GM12878 (cell line): Measurements from ENCODE around the gene PROZ. TPM values are rescaled to one million over a fixed set of nuclear protein-coding genes. Genes with fewer than 3 reads are reported as not detected.

Experiments
- ATAC-seq: fragments of 200-7000 bp; cut with Tn5 transposase; 3 replicates; pipeline ENCODE4 v1.9.1; 2020; ENCODE audit warnings: mild to moderate bottlenecking, moderate library complexity
- BruUV-seq: library from RNA; stranded (reverse); fragments of 400-500 nt; replicated peaks from 2 replicates; lab custom pipeline; 2021; lab: Mats Ljungman, UMichigan
- CTCF ChIA-PET: fragments of 300-600 bp; sonication (Branson Sonifier 250); formaldehyde crosslinking; extraction: SDS; loops from one replicate; lab custom pipeline; 2021; ENCODE audit warnings: inconsistent platforms; lab: Yijun Ruan, JAX
- POLR2A ChIA-PET: fragments of 350-600 bp; formaldehyde crosslinking; extraction: SDS; loops from one replicate; lab custom pipeline; 2021; ENCODE audit warnings: inconsistent platforms; lab: Charles Lee
- RAD21 ChIA-PET: fragments of 300-600 bp; sonication (Branson Sonifier 250); formaldehyde crosslinking; loops from one replicate; lab custom pipeline; 2023; ENCODE audit warnings: antibody characterized with exemption; ENCODE audit not compliant: unreplicated experiment; lab: Charles Lee
- SMC1A ChIA-PET: fragments of 300-600 bp; sonication (Branson Sonifier 250); formaldehyde crosslinking; loops from one replicate; lab custom pipeline; 2023; ENCODE audit not compliant: unreplicated experiment, uncharacterized antibody; lab: Charles Lee
- DNase-seq: peaks from one replicate; pipeline ENCODE4 v3.0.0-alpha.2; 2011; ENCODE audit warnings: low read depth, low spot score
- FAIRE-seq: peaks from 3 replicates; lab custom pipeline; 2011; peaks lifted over from hg19 to GRCh38; lab: Jason Lieb, UNC
- H2AFZ ChIP-seq: 2 replicates; pipeline ENCODE4 v1.6.0; 2011; ENCODE audit warnings: low read depth, low read length, control low read depth; ENCODE audit not compliant: control insufficient read depth
- H3K27ac ChIP-seq: 2 replicates; pipeline ENCODE4 v1.5.1; 2011; ENCODE audit warnings: control low read depth; ENCODE audit not compliant: control insufficient read depth, insufficient read depth
- H3K27me3 ChIP-seq, 2 experiments: replicated peaks in 1 of 2; 2 replicates each; pipeline versions ENCODE4 v1.6.0 to v1.6.1; 2011; ENCODE audit warnings: low read length in 1 of 2; ENCODE audit not compliant: control insufficient read depth in 2 of 2, insufficient read depth in 2 of 2
- H3K36me3 ChIP-seq, 2 experiments: 2 replicates each; pipeline ENCODE4 v1.5.1; 2011; ENCODE audit warnings: low read length in 1 of 2; ENCODE audit not compliant: control insufficient read depth in 2 of 2, insufficient read depth in 2 of 2
- H3K4me1 ChIP-seq: 2 replicates; pipeline ENCODE4 v1.6.1; 2011; ENCODE audit warnings: mild to moderate bottlenecking, low read length, moderate library complexity, mixed read lengths; ENCODE audit not compliant: control insufficient read depth, insufficient read depth
- H3K4me2 ChIP-seq: 2 replicates; pipeline ENCODE4 v1.6.0; 2011; ENCODE audit warnings: control low read depth; ENCODE audit not compliant: control insufficient read depth, insufficient read depth
- H3K4me3 ChIP-seq: fragments of 200-600 bp; sonication (generic); 2 replicates; pipeline ENCODE4 v1.5.1; 2016
- H3K79me2 ChIP-seq: 2 replicates; pipeline ENCODE4 v1.6.0; 2011; ENCODE audit warnings: low read length; ENCODE audit not compliant: control insufficient read depth, insufficient read depth
- H3K9ac ChIP-seq: 2 replicates; pipeline ENCODE4 v1.8.0; 2011; ENCODE audit warnings: low read length, control low read depth, mixed read lengths; ENCODE audit not compliant: control insufficient read depth, insufficient read depth
- H3K9me3 ChIP-seq: replicated peaks from 3 replicates; pipeline ENCODE4 v1.5.1; 2011; ENCODE audit warnings: mild to moderate bottlenecking, low read length; ENCODE audit not compliant: control insufficient read depth, insufficient read depth
- H4K20me1 ChIP-seq: 2 replicates; pipeline ENCODE4 v1.6.0; 2011; ENCODE audit not compliant: control insufficient read depth, insufficient read depth
- FOXK2 ChIP-seq: fragments of 450-650 bp; IDR thresholded peaks from 2 replicates; pipeline ENCODE4 v1.6.1; 2017; ENCODE audit warnings: mild to moderate bottlenecking, moderate library complexity
- MEF2B ChIP-seq: fragments of 450-650 bp; IDR thresholded peaks from 2 replicates; pipeline ENCODE4 v1.6.1; 2018; ENCODE audit warnings: mild to moderate bottlenecking, moderate library complexity; ENCODE audit not compliant: partially characterized antibody, poor library complexity, severe bottlenecking
- NFIC ChIP-seq: IDR thresholded peaks from 2 replicates; pipeline ENCODE4 v1.6.1; 2012; ENCODE audit warnings: low read depth, mild to moderate bottlenecking, inconsistent platforms, low read length, moderate library complexity
- RAD21 ChIP-seq: IDR thresholded peaks from 2 replicates; pipeline ENCODE4 v1.6.1; 2011; ENCODE audit warnings: mild to moderate bottlenecking, low read depth, low read length, moderate library complexity; ENCODE audit not compliant: insufficient read depth
- RB1 ChIP-seq: fragments of 450-650 bp; formaldehyde crosslinking; IDR thresholded peaks from 2 replicates; pipeline ENCODE4 v1.6.1; 2017; ENCODE audit warnings: mild to moderate bottlenecking, borderline replicate concordance
- SUPT20H ChIP-seq: IDR thresholded peaks from 2 replicates; pipeline ENCODE4 v1.6.1; 2011; ENCODE audit warnings: low read depth, mild to moderate bottlenecking, low read length, moderate library complexity, borderline replicate concordance; ENCODE audit not compliant: control insufficient read depth
- ZSCAN29 ChIP-seq: fragments of 450-650 bp; IDR thresholded peaks from 2 replicates; pipeline ENCODE4 v1.6.1; 2017; ENCODE audit warnings: mild to moderate bottlenecking, moderate library complexity
- WGBS: methylation state at CpG from one replicate; pipeline ENCODE4 v1.1.6; 2016; ENCODE audit warnings: low lambda C conversion rate; ENCODE audit not compliant: insufficient replicate concordance, insufficient coverage; ENCODE audit errors: missing lambda C conversion rate; 5-methylcytosine and 5-hydroxymethylcytosine counted together
- in situ Hi-C: fragments of 300-500 bp; cut with MboI; formaldehyde crosslinking; loops from 9 replicates; pipeline ENCODE4 v1.14.3; 2018; ENCODE audit warnings: mixed read lengths
- intact Hi-C: fragments of 100-400 bp; cut with micrococcal nuclease; formaldehyde crosslinking; loops from one replicate; pipeline ENCODE4 v1.14.2; 2022; ENCODE audit not compliant: unreplicated experiment
- polyA plus RNA-seq, 11 experiments: library from polyadenylated mRNA; depleted of rRNA in 4 of 11; unstranded in 6 of 11; stranded (reverse) in 5 of 11; fragments of >200 nt; fragmentation: Nextera tagmentation in 4 of 11; fragmentation: Illumina TruSeq in 1 of 11; extraction: Ambion mirVana in 4 of 11; extraction: Trizol in 1 of 11; gene quantifications; 1 replicate in 1 of 11; 2 replicates in 10 of 11; pipeline versions ENCODE4 v1.2.1 to v1.2.3, GENCODE V29; 2011 to 2016; ENCODE audit warnings: inconsistent platforms in 2 of 11, missing spikeins in 2 of 11, low read depth in 1 of 11
- total RNA-seq, 4 experiments: library from RNA; depleted of rRNA in 3 of 4; stranded (reverse); fragments of >200 nt in 3 of 4; fragmentation: Illumina TruSeq in 1 of 4; extraction: Trizol in 1 of 4; gene quantifications; 2 replicates each; pipeline versions ENCODE4 v1.2.1 to v1.2.3, GENCODE V29; 2013 to 2021
- TF ChIP-seq, protein P1 (sequence below): IDR thresholded peaks from 2 replicates; pipeline ENCODE4 v1.6.1; 2012; ENCODE audit warnings: low read depth, low read length, improper control_type of control experiment
- TF ChIP-seq, protein P2 (sequence below): fragments of 150-350 bp; IDR thresholded peaks from 2 replicates; pipeline ENCODE4 v1.6.1; 2014; ENCODE audit warnings: mild to moderate bottlenecking, low read depth, low read length
- TF ChIP-seq, protein P3 (sequence below), 3 experiments: IDR thresholded peaks in 2 of 3; conservative IDR thresholded peaks in 1 of 3; 2 replicates each; pipeline ENCODE4 v1.5.1; 2011; ENCODE audit warnings: low read depth in 3 of 3, low read length in 3 of 3, mild to moderate bottlenecking in 3 of 3, control low read depth in 2 of 3, moderate library complexity in 2 of 3, inconsistent platforms in 1 of 3, mixed read lengths in 1 of 3; ENCODE audit not compliant: control insufficient read depth in 2 of 3, insufficient read depth in 1 of 3; ENCODE audit errors: extremely low read depth in 1 of 3
- TF ChIP-seq, protein P4 (sequence below): IDR thresholded peaks from 2 replicates; pipeline ENCODE4 v1.6.1; 2011; ENCODE audit warnings: borderline replicate concordance, low read depth, mild to moderate bottlenecking, moderate library complexity, low read length; ENCODE audit not compliant: insufficient read depth, poor library complexity, severe bottlenecking

Gene PROZ
- total and polyA plus RNA-seq, 10 of the 15 experiments (the other 5 are each of a cell fraction or from before 2014, with no cell fraction given), result 0.07 to 0.24 (median 0.21) TPM; not detected in 7

DNA sequence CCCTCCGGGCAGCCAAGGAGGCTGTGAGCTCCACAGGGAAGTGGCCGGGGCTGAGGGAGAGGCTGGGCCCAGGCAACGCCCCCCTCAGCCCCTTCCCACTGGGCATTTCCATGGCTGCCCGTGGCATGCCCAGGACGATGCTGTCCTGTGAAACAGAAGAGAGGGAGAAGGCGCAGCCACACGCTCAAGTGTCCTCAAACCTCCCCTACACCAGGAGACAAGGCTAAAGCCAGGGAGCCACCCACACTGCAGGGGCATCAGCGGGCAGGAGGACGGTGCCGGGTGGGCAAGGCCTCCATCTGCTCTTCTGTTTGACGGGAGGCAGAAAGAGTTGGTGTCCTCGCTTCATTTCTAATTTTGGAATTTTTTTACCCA lies 14.2 kb upstream of the PROZ start:
- H3K79me2 ChIP-seq, result no peaks in the 10 kb centered on the region
- no peaks in the 10 kb centered on the region for H3K36me3 ChIP-seq
- no peak overlapping the region for H3K27ac ChIP-seq
- no peak for TF ChIP-seq NFIC
- no peak overlapping the region for H3K4me2 ChIP-seq
- BruUV-seq, result no TSS peak
- in situ Hi-C loops, result no loop called here
- DNase-seq (no peak), FAIRE-seq (no peak), ATAC-seq (no peak)
- H3K27me3 ChIP-seq, result no peaks in the 10 kb centered on the region; a peak in 1 of 4 replicates
- no peak overlapping the region for H2AFZ ChIP-seq
- H3K9ac ChIP-seq, result no peak overlapping the region
- H3K4me3 ChIP-seq, result no peak overlapping the region
- no peaks in the 10 kb centered on the region for H3K4me1 ChIP-seq
- CTCF ChIA-PET, result no interaction called here
- intact Hi-C loops, result no loop called here
- POLR2A ChIA-PET, result no interaction called here
- SMC1A ChIA-PET, result no interaction called here
- 69% methylated on average over 10 of the region's 12 CpGs for WGBS
- H4K20me1 ChIP-seq, result no peaks in the 10 kb centered on the region
- RAD21 ChIA-PET, result no interaction called here
- H3K9me3 ChIP-seq, result no peaks in the 10 kb centered on the region; the same call in 2 of the 3 replicates

DNA sequence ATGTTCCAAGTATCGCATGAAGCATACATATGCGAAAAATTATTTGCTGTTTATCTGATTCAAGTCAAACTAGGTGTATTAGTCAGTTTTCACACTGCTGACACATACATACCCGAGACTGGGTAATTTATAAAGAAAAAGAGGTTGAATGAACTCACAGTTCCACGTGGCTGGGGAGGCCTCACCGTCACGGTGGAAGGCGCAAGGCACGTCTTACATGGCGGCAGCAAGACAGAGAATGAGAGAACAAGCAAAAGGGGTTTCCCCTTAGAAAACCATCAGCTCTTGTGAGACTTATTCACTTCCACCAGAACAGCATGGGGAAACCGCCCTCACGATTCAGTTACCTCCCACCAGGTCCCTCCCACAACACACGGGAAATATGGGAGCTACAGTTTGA lies 13.0 kb upstream of the PROZ start:
- ChIA-PET POLR2A (interaction anchor here (0.6 kb wide), 1 partner anchor 47 kb away, joined by 3 read pairs; no protein-coding TSS in a partner anchor), CTCF (no interaction called here), SMC1A (no interaction called here), RAD21 (no interaction called here)
- no TSS peak for BruUV-seq
- H3K9me3 ChIP-seq, result no peaks in the 10 kb centered on the region; the same call in 2 of the 3 replicates
- no peaks in the 10 kb centered on the region for H3K36me3 ChIP-seq
- WGBS, result 7% methylated on average over 12 of the region's 12 CpGs
- H3K79me2 ChIP-seq, result no peaks in the 10 kb centered on the region
- ATAC-seq, result no peak
- no peak overlapping the region for H3K4me2 ChIP-seq
- no peak overlapping the region for H3K4me3 ChIP-seq
- no peak overlapping the region for H3K27ac ChIP-seq
- H3K27me3 ChIP-seq, result no peaks in the 10 kb centered on the region; a peak in 1 of 4 replicates
- no peak overlapping the region for H3K9ac ChIP-seq
- no peak for FAIRE-seq
- no peaks in the 10 kb centered on the region for H3K4me1 ChIP-seq
- DNase-seq, result no peak
- H2AFZ ChIP-seq, result no peak overlapping the region
- intact Hi-C loops, result no loop called here
- H4K20me1 ChIP-seq, result no peaks in the 10 kb centered on the region
- in situ Hi-C loops, result no loop called here
- TF ChIP-seq SUPT20H (no peak), ZSCAN29 (no peak), RB1 (no peak), RAD21 (no peak), MEF2B (no peak), FOXK2 (no peak)
- TF ChIP-seq, protein P1, sequence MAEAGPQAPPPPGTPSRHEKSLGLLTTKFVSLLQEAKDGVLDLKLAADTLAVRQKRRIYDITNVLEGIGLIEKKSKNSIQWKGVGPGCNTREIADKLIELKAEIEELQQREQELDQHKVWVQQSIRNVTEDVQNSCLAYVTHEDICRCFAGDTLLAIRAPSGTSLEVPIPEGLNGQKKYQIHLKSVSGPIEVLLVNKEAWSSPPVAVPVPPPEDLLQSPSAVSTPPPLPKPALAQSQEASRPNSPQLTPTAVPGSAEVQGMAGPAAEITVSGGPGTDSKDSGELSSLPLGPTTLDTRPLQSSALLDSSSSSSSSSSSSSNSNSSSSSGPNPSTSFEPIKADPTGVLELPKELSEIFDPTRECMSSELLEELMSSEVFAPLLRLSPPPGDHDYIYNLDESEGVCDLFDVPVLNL, result no peak
- TF ChIP-seq, protein P2, sequence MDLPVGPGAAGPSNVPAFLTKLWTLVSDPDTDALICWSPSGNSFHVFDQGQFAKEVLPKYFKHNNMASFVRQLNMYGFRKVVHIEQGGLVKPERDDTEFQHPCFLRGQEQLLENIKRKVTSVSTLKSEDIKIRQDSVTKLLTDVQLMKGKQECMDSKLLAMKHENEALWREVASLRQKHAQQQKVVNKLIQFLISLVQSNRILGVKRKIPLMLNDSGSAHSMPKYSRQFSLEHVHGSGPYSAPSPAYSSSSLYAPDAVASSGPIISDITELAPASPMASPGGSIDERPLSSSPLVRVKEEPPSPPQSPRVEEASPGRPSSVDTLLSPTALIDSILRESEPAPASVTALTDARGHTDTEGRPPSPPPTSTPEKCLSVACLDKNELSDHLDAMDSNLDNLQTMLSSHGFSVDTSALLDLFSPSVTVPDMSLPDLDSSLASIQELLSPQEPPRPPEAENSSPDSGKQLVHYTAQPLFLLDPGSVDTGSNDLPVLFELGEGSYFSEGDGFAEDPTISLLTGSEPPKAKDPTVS, result no peak
- TF ChIP-seq, protein P3, sequence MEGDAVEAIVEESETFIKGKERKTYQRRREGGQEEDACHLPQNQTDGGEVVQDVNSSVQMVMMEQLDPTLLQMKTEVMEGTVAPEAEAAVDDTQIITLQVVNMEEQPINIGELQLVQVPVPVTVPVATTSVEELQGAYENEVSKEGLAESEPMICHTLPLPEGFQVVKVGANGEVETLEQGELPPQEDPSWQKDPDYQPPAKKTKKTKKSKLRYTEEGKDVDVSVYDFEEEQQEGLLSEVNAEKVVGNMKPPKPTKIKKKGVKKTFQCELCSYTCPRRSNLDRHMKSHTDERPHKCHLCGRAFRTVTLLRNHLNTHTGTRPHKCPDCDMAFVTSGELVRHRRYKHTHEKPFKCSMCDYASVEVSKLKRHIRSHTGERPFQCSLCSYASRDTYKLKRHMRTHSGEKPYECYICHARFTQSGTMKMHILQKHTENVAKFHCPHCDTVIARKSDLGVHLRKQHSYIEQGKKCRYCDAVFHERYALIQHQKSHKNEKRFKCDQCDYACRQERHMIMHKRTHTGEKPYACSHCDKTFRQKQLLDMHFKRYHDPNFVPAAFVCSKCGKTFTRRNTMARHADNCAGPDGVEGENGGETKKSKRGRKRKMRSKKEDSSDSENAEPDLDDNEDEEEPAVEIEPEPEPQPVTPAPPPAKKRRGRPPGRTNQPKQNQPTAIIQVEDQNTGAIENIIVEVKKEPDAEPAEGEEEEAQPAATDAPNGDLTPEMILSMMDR (IDR thresholded peaks at IDR 0.05 in 2 of 3, conservative IDR thresholded peaks at IDR 0.05 in 1 of 3; ENCODE audit: control insufficient read depth in 2 of 3, extremely low read depth in 1 of 3, insufficient read depth in 1 of 3, low read depth in 3 of 3, low read length in 3 of 3), result no peak
- TF ChIP-seq, protein P4, sequence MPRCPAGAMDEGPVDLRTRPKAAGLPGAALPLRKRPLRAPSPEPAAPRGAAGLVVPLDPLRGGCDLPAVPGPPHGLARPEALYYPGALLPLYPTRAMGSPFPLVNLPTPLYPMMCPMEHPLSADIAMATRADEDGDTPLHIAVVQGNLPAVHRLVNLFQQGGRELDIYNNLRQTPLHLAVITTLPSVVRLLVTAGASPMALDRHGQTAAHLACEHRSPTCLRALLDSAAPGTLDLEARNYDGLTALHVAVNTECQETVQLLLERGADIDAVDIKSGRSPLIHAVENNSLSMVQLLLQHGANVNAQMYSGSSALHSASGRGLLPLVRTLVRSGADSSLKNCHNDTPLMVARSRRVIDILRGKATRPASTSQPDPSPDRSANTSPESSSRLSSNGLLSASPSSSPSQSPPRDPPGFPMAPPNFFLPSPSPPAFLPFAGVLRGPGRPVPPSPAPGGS, result no peak
